Cortex of kidney (tissue), 1 donor: Measurements from ENCODE around the gene PFKP.

ENCODE experiments used
- DNase-seq: peaks from one replicate; lab custom pipeline; 2025; lab: John Stamatoyannopoulos, UW

PFKP gene

DNA sequence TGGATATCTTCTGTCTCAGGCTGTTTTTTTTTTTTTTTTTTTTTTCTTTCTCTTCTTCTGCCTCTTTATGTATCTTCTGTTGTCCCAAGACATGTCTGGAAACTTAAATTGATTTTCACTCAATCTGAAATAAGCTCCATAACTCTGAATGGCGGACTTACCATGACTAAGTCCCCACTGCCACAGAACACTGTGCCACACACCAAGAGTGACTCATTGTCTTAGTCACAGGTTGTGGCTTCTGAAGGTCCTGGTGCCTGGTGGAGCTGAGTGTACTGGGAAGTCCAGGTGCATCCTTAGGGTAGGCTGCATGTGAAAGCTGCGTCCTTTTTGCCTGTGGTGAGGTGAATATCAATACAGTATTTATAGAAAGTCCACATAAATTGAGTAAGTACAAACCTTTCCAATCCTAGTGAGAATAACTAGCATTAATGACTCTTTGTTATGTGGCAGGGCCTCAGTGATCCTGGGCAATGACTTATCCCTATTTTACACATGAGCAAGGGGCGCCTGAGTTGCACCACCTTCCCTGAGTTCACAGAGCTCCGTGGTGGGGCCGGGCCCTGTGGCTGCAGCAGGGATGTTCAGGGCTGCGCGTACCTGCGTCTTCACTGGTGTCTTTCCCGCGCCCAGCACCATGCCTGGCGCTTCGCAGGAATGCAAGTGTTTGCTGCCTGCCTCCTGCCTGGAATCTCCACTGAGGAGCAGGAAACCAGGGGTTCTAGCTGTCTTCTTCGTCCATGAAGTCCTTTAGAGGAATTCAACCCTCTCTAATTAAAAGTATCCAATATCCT, 4.3 kb downstream of the PFKP start:
- no peak for DNase-seq

DNA sequence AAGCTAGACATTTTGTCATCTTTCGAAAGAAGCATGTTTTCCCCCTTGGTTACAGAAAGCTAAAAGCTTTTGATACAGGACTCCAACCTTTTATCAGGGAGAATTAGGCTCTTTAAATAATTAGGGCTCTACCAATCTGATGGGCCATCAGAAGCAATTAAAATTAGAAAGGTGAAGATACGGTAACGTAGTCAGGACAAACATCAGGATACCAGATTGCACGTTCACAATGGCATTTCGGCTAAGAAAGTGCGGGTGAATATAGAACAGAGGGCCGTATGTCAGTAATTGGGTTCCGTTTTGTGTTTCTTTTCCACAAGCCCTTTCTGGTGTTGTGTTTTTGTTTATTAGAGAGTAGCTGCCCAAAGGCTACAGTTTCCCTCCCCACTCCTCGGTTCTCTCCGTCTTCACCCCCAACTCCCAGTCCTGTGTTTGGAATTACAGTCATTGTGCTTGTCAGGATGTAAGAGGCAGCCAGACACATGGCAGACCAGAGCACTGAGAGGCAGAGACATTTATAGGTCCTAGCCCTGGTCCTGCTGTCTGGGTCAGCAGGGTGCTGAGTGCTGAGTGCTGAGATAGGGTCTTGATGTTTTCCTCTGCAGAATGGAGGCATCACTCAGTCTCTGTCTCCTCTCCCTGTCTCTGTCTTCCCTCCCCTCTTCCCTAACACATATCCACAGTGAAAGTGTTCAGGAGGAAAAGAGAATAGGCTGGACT, 5.5 kb downstream of the PFKP start:
- DNase-seq = no peak

DNA sequence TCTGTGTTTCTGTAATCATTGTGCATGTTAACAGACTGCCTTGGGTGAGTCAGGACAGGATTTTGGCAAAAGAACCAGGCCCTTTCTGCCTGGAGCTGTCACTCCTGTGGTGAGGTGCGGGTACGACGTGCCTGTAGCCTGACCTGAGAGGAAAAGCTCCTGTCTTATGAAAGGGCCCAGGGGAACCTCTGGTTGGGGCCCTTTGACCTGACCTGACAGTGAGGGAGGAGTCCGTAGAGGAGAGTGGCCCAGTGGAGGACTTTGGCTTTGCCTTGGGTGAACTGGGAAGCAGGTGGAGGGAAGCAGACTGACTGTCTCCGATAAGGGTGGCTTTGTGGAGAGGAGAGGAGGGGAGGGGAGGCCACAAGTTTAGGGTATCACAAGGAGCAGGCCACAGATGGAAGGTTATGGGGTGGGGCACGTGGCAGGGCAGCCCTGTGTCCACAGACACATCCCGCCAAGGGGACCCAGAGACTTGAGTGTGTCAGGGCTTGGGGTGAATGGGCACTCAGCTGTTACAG, 6.9 kb downstream of the PFKP start:
- DNase-seq = no peak

DNA sequence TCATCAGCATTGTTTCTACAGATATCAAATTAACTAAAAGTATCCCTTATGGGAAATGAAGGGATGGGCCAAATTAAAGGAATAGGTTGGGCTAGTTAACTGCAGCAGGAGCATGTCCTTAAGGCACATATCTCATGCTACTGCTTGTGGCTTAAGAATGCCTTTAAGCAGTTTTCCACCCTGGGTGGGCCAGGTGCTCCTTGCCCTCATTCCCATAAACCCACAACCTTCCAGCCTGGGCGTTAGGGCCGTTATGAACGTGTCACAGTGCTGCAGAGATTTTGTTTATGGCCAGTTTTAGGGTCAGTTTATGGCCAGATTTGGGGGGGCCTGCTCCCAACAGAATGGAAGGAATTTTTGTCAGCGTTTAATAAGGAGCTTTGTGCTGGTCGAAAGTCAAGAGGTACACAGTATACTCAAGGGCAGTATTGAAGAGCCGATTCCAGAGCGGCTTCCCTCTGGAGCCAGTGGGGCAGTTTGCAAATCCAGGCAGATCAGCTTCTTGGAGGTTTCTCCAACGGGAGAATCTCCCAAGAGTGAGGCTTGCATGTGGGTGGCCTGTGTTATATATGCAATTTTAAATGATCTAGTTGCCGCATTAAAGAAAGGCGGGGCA, 7.7 kb downstream of the PFKP start:
- DNase-seq = no peak

DNA sequence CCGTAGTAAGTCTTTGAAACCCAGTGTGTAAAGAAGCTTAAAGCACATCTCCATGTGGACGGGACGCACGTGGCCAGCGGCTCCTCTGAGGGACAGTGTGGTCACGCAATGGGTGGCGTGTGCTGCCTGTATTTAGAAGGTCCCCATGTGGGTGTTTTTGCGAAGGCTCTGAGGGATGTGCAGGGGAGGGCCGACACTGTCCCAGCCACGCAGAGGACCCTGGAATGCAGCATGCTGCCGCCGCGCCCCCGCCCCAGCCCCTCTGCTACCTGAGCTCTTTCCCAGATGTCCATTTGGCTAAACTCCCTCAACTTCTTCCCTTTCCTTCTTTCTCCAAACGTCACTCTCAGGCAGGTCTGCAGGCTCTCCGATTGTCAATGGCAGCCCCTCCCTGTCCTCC, 8.8 kb downstream of the PFKP start:
- no peak for DNase-seq

DNA sequence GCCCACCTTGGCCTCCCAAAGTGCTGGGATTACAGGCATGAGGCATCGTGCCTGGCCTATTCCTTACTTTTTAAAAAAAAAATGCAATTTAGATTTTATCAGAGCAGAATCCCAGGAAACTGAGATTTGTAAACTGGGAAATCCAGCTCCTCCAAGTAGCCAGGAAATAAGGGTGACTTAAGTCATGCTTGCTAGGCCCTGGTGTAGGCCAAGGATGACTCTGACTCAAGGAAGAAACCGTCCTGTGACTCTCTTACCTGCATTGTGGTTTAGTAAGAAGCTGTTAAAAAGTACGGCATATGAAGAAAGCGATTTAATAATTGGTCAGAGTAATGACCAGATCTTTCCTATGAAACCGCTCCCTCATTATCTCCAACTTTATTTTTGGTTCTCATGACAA, 10.2 kb downstream of the PFKP start:
- DNase-seq = no peak

DNA sequence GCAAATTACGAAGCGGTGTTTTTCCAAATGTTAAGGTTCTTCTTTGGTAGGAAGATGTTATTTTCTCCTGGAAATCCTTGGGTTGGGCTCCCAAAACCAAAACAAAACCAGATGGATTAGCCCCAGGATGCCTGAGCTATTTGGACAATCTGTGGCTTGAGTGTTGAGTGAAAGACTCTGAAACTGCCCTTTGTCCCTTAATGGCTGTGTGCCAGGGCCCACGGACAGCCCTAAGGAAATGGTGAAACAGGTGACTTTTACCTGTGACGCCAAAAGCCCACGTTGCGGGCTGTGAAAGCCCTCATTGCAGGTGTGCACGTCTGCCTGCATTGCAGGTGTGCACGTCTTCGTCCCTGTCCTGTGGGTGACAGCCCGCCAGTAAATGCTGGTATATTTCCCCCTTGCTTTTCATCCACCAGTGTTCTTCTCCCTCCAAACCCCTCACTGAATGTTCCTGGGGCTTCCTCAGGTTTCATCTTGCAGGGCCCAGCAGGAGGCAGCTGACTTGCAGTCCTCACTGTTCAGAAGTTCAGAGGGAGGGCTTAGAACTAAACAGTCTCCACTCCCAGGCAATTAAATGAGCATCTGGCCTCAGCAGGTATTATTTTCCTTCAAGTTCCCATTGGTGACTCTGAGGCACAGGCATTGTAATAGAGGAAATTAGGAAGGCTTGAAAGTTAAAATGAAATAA, 10.7 kb downstream of the PFKP start:
- DNase-seq = no peak

DNA sequence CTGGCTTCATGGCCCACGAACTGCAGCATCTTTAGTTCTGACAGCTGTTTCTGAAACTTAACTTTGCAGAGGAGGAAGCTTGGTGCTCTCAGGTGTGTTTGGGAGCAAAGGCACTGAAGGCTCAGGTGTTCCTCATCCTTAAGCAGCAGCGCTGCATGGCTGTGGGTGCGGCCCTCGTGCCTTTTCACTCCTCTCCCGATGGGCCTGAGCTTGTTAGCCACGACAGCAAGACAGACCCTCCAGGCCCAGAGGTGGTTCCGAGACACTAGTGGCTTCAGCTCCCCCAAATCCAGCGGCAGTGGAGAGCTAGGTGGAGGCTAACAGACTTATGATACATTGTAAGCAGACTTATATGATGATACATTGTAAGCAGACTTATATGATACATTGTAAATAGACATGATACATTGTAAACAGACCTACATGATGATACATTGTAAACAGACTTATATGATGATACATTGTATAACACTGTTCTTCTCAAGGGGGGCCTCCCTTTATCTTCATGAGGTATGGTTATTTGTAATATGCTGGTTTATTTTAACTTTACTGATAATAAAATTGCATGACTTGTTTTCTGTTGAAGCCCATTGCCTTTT, 14.1 kb downstream of the PFKP start:
- DNase-seq = no peak

DNA sequence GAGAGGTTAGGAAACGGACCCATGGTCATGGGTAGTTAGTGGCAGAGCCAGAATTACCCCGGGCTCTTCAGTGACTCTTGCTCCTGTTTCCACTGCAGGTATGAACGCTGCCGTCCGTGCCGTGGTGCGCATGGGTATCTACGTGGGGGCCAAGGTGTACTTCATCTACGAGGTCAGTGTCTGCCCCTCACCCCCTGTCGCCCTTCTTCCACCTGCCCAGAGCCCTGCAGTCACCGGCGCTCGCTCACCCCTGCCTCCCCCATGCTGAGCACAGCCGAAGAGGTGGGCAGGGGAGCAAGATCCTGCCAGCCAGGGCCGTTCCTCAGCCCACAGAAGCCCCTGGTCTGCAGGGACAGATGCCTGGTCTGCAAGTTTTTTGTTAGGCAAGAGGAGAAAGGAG, 14.9 kb downstream of the PFKP start:
- no peak for DNase-seq

DNA sequence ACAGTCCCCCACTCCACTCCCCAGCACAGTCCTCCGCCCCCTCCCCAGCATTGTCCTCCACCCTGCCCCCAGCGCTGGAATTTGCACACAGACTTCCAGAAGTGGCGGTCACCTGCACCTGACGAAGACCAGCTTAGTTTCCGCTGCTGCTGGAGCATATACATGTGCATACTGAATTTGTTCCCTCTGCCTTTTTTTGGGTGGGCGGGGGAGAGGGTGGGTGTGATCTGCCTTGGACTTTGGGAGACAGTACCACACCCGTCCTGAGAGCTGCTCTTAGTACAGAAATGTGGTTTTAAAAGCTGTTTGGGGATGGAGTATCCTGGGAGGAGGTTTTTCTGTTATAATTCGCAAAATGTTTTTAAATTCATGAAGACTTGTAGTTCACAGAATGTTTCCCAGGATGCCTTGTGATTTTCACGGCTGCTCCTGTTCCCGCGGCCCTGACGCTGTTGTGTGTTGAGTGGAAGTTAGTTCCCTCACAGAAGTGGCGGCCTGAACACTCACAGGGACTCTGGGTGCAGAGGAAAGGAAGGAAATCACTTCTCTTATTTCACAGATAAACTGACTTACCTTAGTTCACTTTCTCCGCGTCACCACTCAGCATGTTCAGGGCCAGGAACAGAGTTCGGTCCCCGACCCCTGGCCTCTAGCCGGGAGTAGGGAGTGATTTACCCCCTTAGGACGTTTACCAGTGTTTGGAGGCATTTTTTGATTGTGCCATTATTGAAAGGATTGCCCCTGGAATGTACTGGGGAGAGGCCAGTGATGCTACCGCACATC, 18.6 kb downstream of the PFKP start:
- DNase-seq = no peak

DNA sequence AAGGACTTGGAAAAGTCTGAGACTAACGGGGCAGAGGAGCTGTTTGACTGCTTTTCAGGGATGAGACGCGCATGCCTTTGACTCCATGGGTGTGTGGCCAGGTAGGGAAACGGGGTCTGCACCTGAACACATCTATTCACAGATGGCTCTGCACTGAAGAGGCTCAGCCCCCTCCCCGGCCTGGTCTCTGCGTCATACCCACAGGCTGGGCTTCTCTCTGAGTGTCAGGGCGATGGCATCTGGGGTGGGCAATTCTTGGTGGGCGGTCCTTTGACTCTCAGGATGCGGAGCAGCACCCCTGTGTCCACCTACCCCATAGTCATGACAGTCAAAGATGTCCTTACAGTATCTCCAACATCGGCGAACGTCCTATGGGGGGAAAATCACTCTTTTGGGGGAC, 23.0 kb downstream of the PFKP start:
- DNase-seq = no peak

DNA sequence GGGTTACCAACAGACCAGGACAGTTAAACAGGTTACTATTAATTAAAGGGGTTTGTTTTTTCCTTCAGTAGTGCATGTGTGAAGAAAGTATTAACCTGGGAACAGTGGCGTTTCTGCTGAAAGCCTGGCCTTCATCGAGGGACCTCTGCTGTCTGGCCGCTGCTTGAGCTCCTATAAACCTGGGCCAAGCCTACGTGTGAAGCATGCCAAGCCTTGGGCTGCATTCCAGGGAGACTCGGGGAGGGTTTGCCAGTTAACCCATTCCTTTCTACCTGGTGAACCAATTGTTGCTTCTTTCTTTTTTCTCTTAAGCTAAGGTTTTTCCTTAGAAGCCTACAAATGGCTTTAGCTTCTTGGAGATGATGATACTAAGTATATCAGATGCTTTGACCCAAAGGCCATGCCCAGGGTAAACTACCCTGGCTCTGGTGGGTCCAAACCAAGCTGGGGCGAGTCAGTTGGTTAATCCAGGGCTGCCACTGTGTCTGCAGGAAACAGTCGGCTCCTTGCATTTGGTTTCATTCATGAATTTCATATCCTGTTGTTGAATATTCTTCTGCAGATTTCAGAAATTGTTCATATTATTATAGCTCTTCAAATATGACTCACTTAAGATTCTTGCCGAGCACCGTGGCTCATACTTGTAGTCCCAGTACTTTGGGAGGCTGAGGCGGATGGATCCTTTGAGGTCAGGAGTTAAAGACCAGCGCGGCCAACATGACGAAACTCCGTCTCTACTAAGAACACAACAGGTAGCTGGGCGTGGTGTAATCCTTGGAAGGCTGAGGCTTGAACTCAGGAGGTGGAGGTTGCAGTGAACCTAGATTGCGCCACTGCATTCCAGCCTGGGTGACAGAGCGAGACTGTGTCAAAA, 23.8 kb downstream of the PFKP start:
- no peak for DNase-seq

DNA sequence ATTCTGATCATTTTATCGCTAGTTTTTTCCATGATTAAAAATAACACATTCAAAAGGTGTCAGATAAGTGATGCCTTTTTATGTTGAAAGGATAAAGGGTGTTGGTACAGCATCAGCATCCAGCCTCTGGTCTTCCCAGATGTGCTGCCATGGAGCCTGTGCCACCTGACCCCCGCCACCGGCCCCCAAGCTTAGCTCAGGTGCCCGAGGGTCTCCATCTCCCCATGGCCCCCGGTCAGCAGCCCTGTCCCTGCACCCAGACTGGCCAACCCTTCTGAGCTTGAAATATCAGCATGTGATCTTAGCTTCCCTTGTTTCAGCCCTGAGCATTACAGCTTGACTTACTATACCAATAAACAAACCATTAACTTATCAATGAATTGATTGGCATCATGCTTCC, 24.6 kb downstream of the PFKP start:
- DNase-seq = no peak

DNA sequence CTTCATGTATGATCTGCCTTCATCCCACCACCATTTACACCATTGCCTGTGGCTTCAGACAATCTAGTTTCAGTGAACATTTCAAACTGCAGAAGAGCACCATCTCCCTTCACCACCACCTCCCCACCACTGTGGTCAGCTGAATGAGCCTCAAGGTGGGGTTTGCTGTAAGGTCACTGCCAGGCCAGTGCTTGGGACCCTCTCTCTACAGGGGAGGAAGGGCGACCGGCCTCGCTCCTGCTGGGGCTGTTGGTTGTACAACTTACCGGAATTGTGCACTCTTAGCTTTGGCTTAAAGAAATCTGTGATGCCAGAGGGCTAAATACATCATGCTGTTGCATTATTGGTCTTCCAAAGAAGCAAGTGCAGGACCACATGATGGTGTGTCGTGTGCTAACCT, 26.6 kb downstream of the PFKP start:
- DNase-seq = no peak

DNA sequence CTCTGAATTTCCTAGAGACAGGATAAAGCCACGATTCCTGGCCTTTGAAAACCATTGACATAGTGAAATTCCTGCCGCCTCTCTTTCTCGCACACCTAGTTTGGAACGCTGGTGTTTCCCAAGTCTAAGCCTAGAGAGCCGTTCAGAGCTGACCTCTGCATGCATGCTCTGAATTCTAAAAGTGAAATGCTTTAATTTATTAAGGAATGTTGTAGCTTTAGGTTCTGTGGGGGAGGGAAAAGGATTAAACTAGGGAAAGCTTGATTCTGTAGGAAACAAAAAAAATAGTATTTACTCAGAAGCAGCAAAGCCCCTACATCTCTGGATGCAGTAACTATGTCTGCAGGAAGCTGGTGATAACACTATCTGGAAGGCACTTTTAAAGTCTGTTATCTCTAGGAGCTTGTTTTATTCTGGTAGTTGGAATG, 27.3 kb downstream of the PFKP start:
- no peak for DNase-seq

DNA sequence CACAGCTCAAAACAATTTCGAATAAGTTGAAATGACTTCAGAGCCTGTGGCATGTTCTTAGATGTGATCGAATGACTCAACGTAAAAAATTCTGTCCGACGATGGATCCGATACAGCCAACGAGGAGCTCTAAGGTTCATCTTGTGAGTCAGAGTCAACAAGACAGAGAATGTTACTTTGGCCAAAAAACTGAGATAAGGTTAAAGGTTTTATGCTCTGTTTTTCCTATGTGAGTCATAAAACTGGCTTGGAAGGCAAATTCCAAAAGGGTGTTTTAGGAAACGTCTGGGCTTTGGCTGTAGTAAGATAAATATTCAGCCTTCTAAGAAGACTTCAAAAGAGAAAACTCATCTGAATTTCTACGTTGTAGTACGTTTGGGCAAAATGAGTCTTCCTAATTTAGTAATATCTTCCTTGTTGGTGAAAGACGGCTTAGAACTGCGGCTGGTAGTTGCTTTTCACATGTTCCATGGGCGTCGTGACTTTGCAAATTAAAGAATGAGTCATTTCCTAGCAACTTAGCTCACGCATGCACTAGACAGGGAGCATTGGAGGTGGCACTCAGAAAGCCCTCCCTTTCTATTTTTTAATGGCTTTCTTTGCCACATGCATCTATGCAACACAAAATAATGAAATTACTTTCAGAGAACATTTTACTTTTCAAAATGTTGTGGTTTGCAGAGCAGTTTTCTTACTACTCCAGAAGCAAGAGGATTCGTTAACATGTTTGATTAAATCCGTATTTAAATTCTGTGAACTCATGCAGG, 28.2 kb downstream of the PFKP start:
- DNase-seq = no peak

DNA sequence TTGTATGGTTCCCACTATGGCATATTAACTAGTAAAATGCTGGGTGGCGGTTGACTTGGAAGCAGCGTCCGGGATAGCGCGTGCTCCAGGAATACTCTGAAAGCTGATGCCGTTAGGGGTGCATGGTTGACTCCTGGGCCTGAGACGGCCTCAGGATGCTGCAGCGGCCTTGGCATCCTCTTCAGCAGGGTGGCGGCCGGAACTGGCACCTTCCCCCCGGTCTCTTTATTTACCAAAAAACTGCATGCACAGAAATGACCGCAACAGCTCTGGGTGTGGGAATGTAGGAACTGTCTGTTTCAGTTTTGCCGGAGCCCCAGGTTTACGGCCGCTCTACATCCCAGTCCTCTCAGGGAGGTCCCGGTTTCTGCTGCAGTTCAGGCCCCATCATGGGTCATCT, 28.8 kb downstream of the PFKP start:
- DNase-seq = no peak

DNA sequence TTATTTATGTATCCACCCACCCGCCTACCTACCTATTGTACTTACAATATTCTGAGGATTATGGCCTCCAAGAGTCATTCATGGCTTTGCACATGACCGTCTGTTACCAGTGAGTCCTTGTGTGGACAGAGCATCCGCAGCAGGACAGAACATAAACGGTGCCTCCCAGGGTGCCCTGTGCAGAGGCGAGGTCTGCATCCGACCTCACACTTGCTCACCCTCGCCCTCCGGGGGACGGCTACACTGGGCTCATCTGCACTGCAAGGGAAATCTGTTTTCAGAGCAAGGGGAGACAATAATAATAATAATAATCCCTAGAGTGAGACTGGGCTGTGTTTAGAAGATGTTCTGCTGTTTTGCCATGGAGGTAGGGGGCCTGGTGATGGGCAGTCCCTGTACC, 29.8 kb downstream of the PFKP start:
- DNase-seq = no peak

DNA sequence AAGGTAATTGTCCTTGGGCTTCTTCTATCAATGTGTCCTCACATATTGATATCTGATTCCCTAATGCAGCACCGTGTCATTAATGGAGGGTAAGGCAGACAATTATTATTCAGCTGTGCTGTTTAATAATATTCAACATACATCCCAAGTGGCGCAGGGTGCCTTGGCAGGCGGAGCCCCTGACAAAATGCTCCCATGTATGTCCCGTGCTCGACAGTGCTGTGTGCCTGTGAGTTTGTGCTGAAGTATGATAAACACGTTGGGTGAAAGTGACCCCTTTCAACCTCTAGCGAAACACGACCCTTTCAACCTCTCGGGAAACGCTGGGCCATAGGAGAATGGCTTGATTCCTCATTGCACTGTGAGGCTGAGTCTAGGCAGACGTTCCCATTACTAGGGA, 31.3 kb downstream of the PFKP start:
- no peak for DNase-seq
